ENCODE data around the gene COL11A2.

- no peak for TF ChIP-seq CTCF (IDR thresholded peaks at IDR 0.05)
- TF ChIP-seq POLR2A (IDR thresholded peaks at IDR 0.05), result no peak
Observed at GRCh38 chr6:33164176-33164575, 28.1 kb downstream of the COL11A2 start.
